Stimulated activated CD8-positive, alpha-beta memory T cell treated with anti-CD3 and anti-CD28 coated beads, Interleukin-4, amount 100 ng/mL, for 48 hours (primary cell): ENCODE results near the gene GDF7.

Experiments
- DNase-seq: peaks from one replicate; pipeline ENCODE4 v3.0.0-alpha.2; 2020

GDF7 gene

GRCh38 chr2:20646446-20646845, 20.5 kb upstream of the GDF7 start:
- no peak for DNase-seq

DNA sequence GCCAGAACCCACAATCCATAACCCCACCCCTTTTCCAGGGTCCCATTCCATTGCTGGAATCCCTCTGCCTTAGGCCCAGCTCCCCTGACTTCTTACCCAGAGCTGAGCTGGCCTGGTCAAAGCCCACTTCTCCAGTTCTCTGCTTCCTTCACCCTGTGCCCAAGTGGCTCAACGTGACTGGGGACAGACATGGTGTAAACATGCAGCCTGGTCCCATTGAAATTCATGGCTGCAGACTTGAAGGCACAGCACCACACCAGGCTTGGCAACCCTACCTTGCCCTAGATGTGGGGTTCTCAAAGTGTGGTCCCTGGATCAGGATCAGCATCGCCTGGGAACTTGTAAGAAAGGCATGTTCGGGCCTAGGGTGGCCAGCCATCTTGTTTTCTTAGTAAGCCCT, 19.7 kb upstream of the GDF7 start:
- no peak for DNase-seq

DNA sequence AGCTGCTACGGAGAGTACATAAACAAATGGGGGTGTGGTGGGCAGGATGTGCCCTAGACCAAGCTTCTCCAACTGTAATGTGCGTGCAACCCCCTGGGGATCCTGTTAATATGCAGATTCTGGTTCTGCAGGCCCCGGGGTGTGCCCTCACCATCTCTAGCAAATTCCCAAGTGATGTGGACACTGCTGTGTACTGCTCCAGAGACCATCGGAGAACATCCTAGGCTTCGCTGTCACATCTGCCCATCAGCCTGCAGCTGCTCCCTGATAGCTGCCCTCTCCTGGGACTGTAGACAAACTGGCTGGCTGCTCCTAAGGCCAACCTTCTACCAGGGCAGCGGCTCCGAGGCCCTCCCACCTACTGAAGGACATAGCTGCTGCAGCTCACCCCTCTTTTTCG, 19.2 kb upstream of the GDF7 start:
- no peak for DNase-seq

- DNase-seq = no peak
These were observed 18.7 kb upstream of the GDF7 start for GRCh38 chr2:20648206-20648605.

- DNase-seq = no peak
These were observed 18.1 kb upstream of the GDF7 start for GRCh38 chr2:20648831-20649230.

DNA sequence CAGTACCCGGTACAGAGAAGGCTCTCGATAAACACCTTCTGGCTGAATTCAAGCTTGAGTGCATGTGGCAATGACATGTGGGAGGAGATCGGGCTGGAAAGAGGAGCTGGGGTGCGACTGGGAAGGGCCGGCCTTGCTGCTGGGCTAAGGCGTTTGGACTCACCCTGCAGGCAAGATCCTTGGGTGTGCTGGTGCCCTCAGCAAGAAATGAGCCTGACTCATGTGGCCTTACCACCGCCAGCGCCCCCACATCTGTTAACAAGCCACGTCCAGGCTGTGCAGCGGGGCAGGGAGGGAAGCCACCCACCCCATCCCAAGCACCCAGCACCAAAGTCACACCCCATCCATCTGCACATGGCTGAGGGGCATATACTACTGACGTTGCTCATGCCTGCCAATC, 17.4 kb upstream of the GDF7 start:
- DNase-seq = no peak

DNA sequence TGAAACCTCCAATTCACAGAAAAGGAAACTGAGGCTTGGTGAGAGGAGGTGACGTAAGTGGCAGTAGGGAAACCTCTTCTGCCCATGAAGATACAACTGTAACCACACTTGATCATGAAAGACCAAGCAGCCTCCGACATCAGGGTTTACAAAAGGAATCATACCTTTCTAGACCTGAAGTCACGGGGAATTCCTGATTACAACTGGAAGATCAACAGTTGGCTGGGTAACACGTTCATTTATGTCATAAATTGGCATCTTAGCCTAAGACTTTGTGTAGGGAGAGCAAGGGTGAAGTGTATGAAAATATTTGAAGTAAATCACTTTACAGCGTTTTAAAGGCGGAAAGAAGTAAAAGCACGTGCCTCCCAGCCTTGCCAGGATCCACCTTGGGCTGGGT, 17.0 kb upstream of the GDF7 start:
- DNase-seq = no peak

DNA sequence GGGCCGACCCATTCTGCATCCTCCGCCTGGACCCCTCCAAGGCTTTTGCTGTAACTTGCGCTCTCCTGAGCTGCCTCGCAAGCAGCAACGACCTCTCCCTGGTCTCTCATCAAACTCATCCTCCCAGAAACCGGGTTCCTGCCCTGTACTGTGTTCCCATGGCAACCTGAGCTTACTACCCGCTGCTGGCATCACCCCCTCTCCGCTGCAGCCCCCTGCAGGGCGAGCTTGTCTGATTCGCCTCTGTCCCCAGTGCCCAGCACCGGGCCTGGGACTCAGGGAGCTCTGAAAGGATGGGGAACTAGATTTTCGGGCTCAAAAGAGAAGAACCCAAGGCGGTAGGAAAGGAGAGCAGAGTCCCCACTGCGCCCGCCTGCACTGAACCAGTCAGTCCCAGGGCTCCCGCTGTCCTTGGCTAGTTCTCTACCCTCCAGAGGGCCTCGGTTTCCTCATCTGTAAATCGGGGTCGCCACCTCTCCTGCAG, 16.5 kb upstream of the GDF7 start:
- peak; percentile 41 for DNase-seq

- peak; percentile 89 for DNase-seq
These were observed 15.8 kb upstream of the GDF7 start, which contains the start of gene HS1BP3 for GRCh38 chr2:20650877-20651730. HS1BP3 (minus strand) TSS chr2:20651098; CDS start chr2:20651063, 35 bp downstream.

DNA sequence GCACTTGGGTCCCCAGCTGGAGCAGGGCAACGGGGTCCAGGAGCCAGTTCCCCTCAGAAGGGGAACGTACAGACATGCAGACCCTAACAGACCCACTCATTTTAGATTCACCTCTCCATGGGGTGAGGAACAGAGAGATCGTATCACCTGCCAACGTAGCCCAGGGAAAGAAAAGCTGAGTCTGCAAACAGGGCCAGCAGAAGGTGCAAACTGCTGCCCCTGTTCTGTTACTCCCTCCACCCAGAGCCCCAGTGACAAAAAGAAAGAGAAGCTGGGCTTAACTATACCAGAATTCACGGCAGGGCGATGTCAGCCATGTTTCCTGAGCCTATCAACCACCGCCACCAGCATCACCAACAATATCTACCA, 15.2 kb upstream of the GDF7 start:
- no peak for DNase-seq

- no peak for DNase-seq
These were observed 14.8 kb upstream of the GDF7 start for GRCh38 chr2:20652141-20652540.

GRCh38 chr2:20652673-20653575, 14.0 kb upstream of the GDF7 start:
- no peak for DNase-seq

- no peak for DNase-seq
These were observed 13.0 kb upstream of the GDF7 start for GRCh38 chr2:20653695-20654534.

DNA sequence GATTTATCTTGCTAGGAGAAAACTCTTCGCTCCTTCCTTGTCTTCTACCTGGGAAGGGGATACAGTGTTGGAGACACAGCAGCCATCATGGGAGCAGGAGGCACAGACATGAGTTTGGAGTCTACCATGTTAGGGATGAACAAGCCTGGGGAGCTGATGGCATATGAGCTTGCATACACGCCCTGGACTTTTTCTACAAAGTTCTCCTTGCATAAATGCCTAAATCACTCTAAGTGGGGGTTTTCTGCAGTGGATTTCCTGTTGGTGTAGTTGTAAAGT, 12.5 kb upstream of the GDF7 start:
- DNase-seq = no peak

DNA sequence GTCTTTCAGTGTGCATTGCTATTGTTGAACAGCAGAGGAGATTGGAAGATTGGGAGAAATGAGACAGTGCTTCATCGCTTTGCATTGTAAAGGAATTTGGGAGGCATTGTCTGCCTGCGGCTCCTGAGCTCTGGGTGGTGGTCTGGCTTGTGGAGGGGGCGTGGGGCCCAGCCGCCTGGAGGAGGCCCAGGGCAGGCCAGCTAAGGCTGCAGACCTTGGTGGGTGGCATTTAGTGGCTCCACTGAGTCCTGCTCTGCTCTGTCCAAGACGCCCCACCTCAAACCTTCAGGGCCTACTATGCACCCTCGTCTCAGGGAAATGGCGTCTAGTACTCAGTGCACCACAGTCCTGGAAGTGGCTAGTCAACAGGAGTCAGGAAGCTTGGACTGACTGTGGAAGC, 10.4 kb upstream of the GDF7 start:
- DNase-seq = no peak

- DNase-seq = no peak
These were observed 9.3 kb upstream of the GDF7 start for GRCh38 chr2:20657522-20658235.

DNA sequence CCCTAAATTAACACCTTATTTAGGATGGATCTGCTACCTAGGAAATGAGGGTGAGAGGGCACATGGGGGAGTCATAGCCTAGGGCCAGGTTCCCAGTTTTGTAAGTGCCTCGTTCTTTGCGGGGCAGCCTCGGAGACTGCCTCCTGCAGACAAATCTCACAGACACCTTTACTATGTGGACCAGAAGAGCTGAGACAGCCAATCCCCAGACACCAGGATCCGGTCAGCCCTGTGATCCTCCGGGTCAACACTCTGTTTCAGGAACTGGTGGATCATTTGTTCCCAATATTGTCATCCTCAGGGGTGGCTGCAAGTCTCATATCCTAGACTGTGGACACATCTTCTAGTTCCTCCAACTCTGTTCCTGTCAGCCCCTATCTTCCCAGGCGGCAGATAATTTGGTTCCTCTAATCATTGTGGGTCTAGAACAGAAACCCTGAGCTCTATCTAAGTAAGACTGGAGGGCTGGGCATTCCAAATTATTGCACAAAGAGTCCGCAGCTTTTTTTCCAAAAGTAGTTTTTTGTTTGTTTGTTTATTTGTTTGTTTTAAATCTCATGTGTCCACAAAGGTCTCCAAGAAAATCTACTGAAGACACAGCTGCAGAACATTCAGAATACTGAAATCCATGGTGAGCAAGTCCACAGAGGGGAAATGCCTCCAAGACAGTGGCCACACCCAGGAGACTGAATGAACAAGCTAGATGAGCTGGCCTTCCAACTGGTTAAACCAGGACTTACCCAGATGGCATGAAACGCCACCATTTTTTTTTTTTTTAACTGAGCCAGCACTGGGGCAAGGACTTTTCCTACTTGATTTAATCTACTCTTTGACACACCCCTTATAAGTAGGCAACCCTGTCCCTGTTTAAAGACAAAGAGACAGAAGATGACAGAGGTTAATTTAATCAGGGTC, 6.2 kb upstream of the GDF7 start:
- no peak for DNase-seq

- peak; percentile 73 for DNase-seq
These were observed 5.3 kb upstream of the GDF7 start for GRCh38 chr2:20661421-20662307.

DNA sequence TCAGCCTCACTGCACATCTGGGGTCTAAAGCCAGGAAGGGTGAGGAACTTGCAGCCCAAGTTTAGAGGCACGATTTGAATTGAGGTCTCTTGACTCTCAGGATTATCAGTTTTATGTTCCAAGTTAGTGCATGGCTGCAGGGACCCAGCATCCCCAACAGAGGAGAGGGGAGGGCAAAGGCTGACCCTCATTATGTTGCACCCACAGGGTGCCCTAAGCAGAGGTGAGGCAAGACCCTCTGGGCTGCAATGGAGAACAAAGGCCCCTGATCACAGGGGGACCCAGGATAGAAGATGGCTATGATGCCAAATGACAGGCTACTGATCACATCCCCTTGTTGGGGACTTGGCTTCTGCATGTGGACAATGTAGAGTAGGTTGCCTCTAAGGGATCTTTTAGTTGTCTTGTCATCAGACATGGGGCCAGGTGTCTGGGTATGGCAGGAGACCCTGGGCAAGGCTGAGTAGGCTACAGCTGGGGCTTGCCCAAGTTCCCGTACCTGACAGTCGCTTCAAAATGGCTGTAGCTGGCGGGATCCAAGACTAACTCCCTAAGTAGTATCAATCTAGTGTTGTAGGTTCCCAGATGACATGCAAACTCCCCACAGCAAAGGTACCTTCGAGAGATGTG, 4.5 kb upstream of the GDF7 start:
- no peak for DNase-seq
